CD4-positive, CD25-positive, alpha-beta regulatory T cell (primary cell): ENCODE measurements around the gene RBM33. TPM values are rescaled to one million over a fixed set of nuclear protein-coding genes. Genes with fewer than 3 reads are reported as not detected.
A peak's percentile ranks its signal among the peaks of the same experiment; 100 is the strongest.

Source experiments
- ATAC-seq, 2 donors: fragments of 150-1000 bp; cut with Tn5 transposase; one replicate each; pipeline ENCODE4 v1.10.0; 2021; ENCODE audit warnings: low read depth in 2 of 2, moderate number of reproducible peaks in 2 of 2, moderate library complexity in 1 of 2
- DNase-seq, 3 donors: peaks; one replicate each; pipeline versions ENCODE4 v3.0.0 to v3.0.0-alpha.2; 2012 to 2022; ENCODE audit warnings: mixed read lengths in 1 of 3
- H3K27ac ChIP-seq: one replicate; pipeline ENCODE4 v1.7.0; 2013; ENCODE audit warnings: mild to moderate bottlenecking, low read length; ENCODE audit not compliant: insufficient read depth, poor library complexity, severe bottlenecking
- H3K27me3 ChIP-seq: one replicate; pipeline ENCODE4 v1.7.0; 2013; ENCODE audit warnings: low read length; ENCODE audit not compliant: control insufficient read depth, insufficient read depth
- H3K36me3 ChIP-seq: one replicate; pipeline ENCODE4 v1.7.0; 2013; ENCODE audit warnings: mild to moderate bottlenecking, low read length, moderate library complexity; ENCODE audit not compliant: control insufficient read depth, insufficient read depth
- H3K4me1 ChIP-seq: 2 replicates; pipeline ENCODE4 v1.7.0; 2013; ENCODE audit warnings: mild to moderate bottlenecking, low read length; ENCODE audit not compliant: insufficient read depth, control insufficient read depth, poor library complexity, severe bottlenecking
- H3K4me3 ChIP-seq: one replicate; pipeline ENCODE4 v1.7.0; 2013; ENCODE audit warnings: low read depth, mild to moderate bottlenecking, low read length, moderate library complexity
- H3K9me3 ChIP-seq, 2 experiments: 1 replicate in 1 of 2; 2 replicates in 1 of 2; pipeline ENCODE4 v1.7.0; 2013; ENCODE audit warnings: low read length in 2 of 2, mild to moderate bottlenecking in 1 of 2, moderate library complexity in 1 of 2; ENCODE audit not compliant: control insufficient read depth in 2 of 2
- H3K27ac Mint-ChIP-seq, 3 donors: one replicate each; pipeline ENCODE4 v1.8.0; 2020 to 2022; ENCODE audit warnings: mild to moderate bottlenecking in 3 of 3, mixed read lengths in 3 of 3, moderate library complexity in 2 of 3
- H3K27me3 Mint-ChIP-seq: one replicate; pipeline ENCODE4 v1.8.0; 2022; ENCODE audit warnings: mild to moderate bottlenecking, mixed read lengths
- H3K36me3 Mint-ChIP-seq: one replicate; pipeline ENCODE4 v1.8.0; 2020; ENCODE audit warnings: mixed read lengths
- H3K4me1 Mint-ChIP-seq, 4 donors: one replicate each; pipeline ENCODE4 v1.8.0; 2020 to 2022; ENCODE audit warnings: mixed read lengths in 4 of 4, mild to moderate bottlenecking in 1 of 4
- H3K4me3 Mint-ChIP-seq, 4 donors: one replicate each; pipeline ENCODE4 v1.8.0; 2020 to 2022; ENCODE audit warnings: mild to moderate bottlenecking in 4 of 4, mixed read lengths in 4 of 4, moderate library complexity in 3 of 4
- H3K9me3 Mint-ChIP-seq, 7 donors: one replicate each; pipeline ENCODE4 v1.8.0; 2020 to 2022; ENCODE audit warnings: mixed read lengths in 7 of 7, mild to moderate bottlenecking in 3 of 7, moderate library complexity in 2 of 7
- polyA plus RNA-seq, 4 donors: library from polyadenylated mRNA; unstranded; fragments of 300-500 nt; fragmentation: Illumina TruSeq; gene quantifications; one replicate each; pipeline ENCODE4 v1.2.3, GENCODE V29; 2021
- total RNA-seq: library from RNA; stranded (reverse); gene quantifications from one replicate; pipeline ENCODE4 v1.2.3, GENCODE V29; 2022

RBM33 gene
- total and polyA plus RNA-seq, 5 donors from 2014 or later = 33.5 to 196 (median 36.8) TPM

- no peaks in the 10 kb centered on the region for H3K27me3 ChIP-seq
- Mint-ChIP-seq H3K4me1 (peaks cover 54 to 89% (median 63%) of the 10 kb centered on the region in 4 donors), H3K36me3 (peaks cover 30% of the 10 kb centered on the region), H3K4me3 (peak overlapping the region in 1 of 4 donors; percentile 10), H3K9me3 (peaks cover 0 to 5% (median 0%) of the 10 kb centered on the region in 7 donors), H3K27me3 (no peaks in the 10 kb centered on the region), H3K27ac (peak overlapping the region in 2 of 3 donors; percentile 33 to 91)
- no peak for ATAC-seq
- no peaks in the 10 kb centered on the region for H3K9me3 ChIP-seq
- H3K4me1 ChIP-seq = peaks cover 37% of the 10 kb centered on the region
- H3K36me3 ChIP-seq = peaks cover 22% of the 10 kb centered on the region
- H3K4me3 ChIP-seq = no peak overlapping the region
- no peak overlapping the region for H3K27ac ChIP-seq
- no peak for DNase-seq
These were observed 20.9 kb downstream of the RBM33 start for GRCh38 chr7:155665079-155665956.

DNA sequence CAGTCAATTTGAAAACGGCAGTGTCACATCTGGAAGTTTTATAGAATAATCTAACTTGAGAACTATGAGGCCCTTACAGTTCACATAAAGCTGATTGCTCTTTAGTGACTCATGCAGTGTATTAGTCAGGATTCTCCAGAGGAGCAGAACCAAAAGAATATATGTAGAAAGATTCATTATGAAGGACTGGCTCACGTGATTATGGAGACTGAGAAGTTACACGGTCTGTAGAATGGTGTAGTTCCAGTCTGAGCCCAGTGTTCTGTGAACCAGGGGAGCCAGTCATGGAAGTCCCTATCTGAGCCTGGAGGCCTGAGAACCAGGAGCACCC, 21.5 kb downstream of the RBM33 start:
- Mint-ChIP-seq H3K27me3 (no peaks in the 10 kb centered on the region), H3K4me1 (peaks cover 60 to 89% (median 64%) of the 10 kb centered on the region in 4 donors), H3K27ac (peak overlapping the region in 2 of 3 donors; percentile 33 to 61), H3K36me3 (peaks cover 25% of the 10 kb centered on the region), H3K9me3 (no peaks in the 10 kb centered on the region), H3K4me3 (no peak overlapping the region)
- ATAC-seq (no peak), DNase-seq (no peak)
- H3K36me3 ChIP-seq = peaks cover 22% of the 10 kb centered on the region
- peaks cover 31% of the 10 kb centered on the region for H3K4me1 ChIP-seq
- no peak overlapping the region for H3K4me3 ChIP-seq
- H3K9me3 ChIP-seq = no peaks in the 10 kb centered on the region
- no peak overlapping the region for H3K27ac ChIP-seq
- no peaks in the 10 kb centered on the region for H3K27me3 ChIP-seq

DNA sequence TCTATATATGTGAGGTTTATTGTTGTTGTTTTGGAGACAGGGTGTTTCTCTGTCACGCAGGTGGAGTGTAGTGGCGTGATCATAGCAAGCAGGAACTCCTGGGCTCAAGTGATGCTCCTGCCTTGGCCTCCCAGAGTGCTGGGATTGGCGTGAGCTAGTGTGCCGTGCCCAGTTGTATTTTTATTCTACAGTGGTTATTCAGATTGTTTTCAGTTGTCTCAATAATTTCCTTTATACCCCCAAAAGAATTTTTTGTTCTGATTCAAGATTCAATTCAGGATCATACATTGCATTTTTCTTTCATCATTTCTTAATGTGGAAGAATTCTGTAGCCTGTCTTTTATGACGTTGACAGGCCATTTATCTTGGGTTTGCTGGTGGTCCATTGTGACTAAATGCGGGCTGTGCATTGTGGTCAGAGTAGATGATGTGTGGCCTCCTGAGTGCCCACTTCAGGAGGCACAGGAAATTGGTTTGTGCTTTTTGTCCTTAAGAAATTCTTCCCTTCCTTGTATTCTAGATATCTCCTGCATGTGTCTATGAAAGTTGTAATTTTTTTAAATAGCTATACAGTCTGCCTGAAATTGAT, 22.9 kb downstream of the RBM33 start:
- Histone ChIP-seq H3K9me3 (no peaks in the 10 kb centered on the region), H3K27me3 (no peaks in the 10 kb centered on the region), H3K36me3 (peaks cover 22% of the 10 kb centered on the region), H3K27ac (no peak overlapping the region), H3K4me1 (peaks cover 23% of the 10 kb centered on the region), H3K4me3 (no peak overlapping the region)
- H3K9me3 Mint-ChIP-seq = no peaks in the 10 kb centered on the region
- ATAC-seq = no peak
- no peak for DNase-seq
- H3K36me3 Mint-ChIP-seq = peaks cover 17% of the 10 kb centered on the region
- no peak overlapping the region for H3K4me3 Mint-ChIP-seq
- H3K27me3 Mint-ChIP-seq = no peaks in the 10 kb centered on the region
- peaks cover 63 to 90% (median 66%) of the 10 kb centered on the region in 4 donors for H3K4me1 Mint-ChIP-seq
- H3K27ac Mint-ChIP-seq = peak overlapping the region in 2 of 3 donors; percentile 39 to 54

DNA sequence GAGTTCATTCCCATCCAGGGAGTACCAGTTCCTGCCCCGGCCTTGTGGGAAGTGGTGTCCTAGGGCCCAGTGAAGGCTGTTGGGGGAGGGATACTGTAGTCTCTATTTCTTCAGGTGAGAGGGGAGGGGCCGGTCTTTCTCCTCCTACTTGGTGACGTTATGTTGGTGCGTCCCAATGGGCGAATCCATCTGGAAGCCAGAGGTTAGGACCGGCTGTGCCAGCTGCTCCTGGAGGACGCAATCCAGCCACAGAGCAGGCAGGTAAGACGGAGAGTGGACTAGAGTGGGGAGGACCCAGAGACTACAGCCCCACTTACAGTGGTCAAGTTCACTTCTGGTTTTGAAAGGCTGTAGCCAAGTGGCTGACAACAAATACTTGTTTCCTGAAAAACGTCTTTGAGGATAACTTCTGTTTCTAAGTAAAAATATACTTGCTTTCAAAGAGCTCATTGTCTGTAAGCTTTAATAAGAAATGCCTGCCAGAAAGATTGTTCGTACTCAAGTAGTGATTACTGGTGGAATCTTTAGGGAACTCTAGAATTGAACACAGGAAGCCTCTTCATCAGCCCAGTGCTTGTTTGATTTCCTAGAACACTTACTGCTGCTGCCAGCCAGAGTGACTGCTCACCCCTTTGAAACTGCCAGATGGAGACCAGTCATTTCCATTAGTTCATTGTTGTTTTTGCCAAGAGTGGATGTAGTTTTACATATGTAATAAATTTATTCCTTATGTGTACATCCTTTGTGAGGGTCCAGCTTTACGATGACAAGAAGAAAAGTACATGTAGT, 25.4 kb downstream of the RBM33 start:
- ATAC-seq (no peak), DNase-seq (no peak)
- Mint-ChIP-seq H3K27ac (peak overlapping the region in 2 of 3 donors; percentile 43 to 52), H3K27me3 (no peaks in the 10 kb centered on the region), H3K4me1 (peaks cover 47 to 73% (median 50%) of the 10 kb centered on the region in 4 donors), H3K4me3 (no peak overlapping the region), H3K9me3 (no peaks in the 10 kb centered on the region), H3K36me3 (peaks cover 17% of the 10 kb centered on the region)
- H3K36me3 ChIP-seq = peaks cover 30% of the 10 kb centered on the region
- H3K4me1 ChIP-seq = peaks cover 8% of the 10 kb centered on the region
- H3K9me3 ChIP-seq = no peaks in the 10 kb centered on the region
- peak overlapping the region; percentile 8 for H3K27ac ChIP-seq
- H3K27me3 ChIP-seq = no peaks in the 10 kb centered on the region
- no peak overlapping the region for H3K4me3 ChIP-seq

- Mint-ChIP-seq H3K27ac (peak overlapping the region in 2 of 3 donors; percentile 43 to 52), H3K9me3 (no peaks in the 10 kb centered on the region), H3K4me3 (no peak overlapping the region), H3K36me3 (peaks cover 11% of the 10 kb centered on the region), H3K4me1 (peaks cover 41 to 68% (median 46%) of the 10 kb centered on the region in 4 donors), H3K27me3 (no peaks in the 10 kb centered on the region)
- DNase-seq (no peak), ATAC-seq (no peak)
- Histone ChIP-seq H3K4me1 (peaks cover 6% of the 10 kb centered on the region), H3K27ac (peak overlapping the region; percentile 8), H3K9me3 (no peaks in the 10 kb centered on the region), H3K27me3 (no peaks in the 10 kb centered on the region), H3K36me3 (peaks cover 27% of the 10 kb centered on the region), H3K4me3 (no peak overlapping the region)
These were observed 26.1 kb downstream of the RBM33 start for GRCh38 chr7:155670521-155670920.

DNA sequence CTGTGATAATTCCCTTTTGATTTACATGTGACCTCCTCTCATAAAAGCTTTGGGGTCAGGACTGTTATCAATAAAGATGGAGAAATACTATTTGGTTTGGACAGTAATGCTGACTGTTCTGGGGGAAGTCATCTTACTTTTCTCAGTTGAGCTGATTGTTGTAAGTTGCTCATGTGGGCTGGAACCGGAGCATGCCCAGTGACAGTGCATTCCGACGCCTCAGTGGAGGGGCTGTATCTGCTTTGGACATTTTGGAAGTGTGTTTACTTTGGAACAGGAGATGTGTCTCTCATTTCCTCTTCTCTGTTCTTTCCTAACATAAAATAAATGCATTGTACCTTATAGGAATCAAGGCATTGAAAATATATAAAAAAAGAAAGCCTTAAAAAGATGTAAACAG, 30.1 kb downstream of the RBM33 start:
- Mint-ChIP-seq H3K4me3 (no peak overlapping the region), H3K27me3 (no peaks in the 10 kb centered on the region), H3K9me3 (no peaks in the 10 kb centered on the region), H3K36me3 (peaks cover 3% of the 10 kb centered on the region), H3K27ac (no peak overlapping the region), H3K4me1 (peaks cover 34 to 51% (median 42%) of the 10 kb centered on the region in 4 donors)
- DNase-seq = no peak
- Histone ChIP-seq H3K27me3 (no peaks in the 10 kb centered on the region), H3K9me3 (no peaks in the 10 kb centered on the region), H3K4me1 (peaks cover 5% of the 10 kb centered on the region), H3K36me3 (peaks cover 38% of the 10 kb centered on the region), H3K27ac (no peak overlapping the region), H3K4me3 (no peak overlapping the region)
- ATAC-seq = no peak

- H3K27ac Mint-ChIP-seq = peak overlapping the region in 1 of 3 donors; percentile 10
- H3K4me1 Mint-ChIP-seq = peaks cover 26 to 44% (median 35%) of the 10 kb centered on the region in 4 donors
These were observed 31.6 kb downstream of the RBM33 start for GRCh38 chr7:155676052-155676451.

More at GRCh38 chr7:155676052-155676451, 31.6 kb downstream of the RBM33 start:
- H3K4me3 Mint-ChIP-seq = no peak overlapping the region
- no peaks in the 10 kb centered on the region for H3K9me3 Mint-ChIP-seq
- H3K9me3 ChIP-seq = no peaks in the 10 kb centered on the region
- H3K36me3 ChIP-seq = peaks cover 47% of the 10 kb centered on the region
- H3K4me3 ChIP-seq = no peak overlapping the region
- peaks cover 9% of the 10 kb centered on the region for H3K36me3 Mint-ChIP-seq
- H3K27me3 ChIP-seq = no peaks in the 10 kb centered on the region
- H3K27ac ChIP-seq = no peak overlapping the region
- DNase-seq (no peak), ATAC-seq (no peak)
- H3K27me3 Mint-ChIP-seq = no peaks in the 10 kb centered on the region
- peaks cover 5% of the 10 kb centered on the region for H3K4me1 ChIP-seq
